HG03571 (cell line): Measurements from ENCODE around the gene DAGLA.

ENCODE experiments used
- ATAC-seq: cut with Tn5 transposase; IDR thresholded peaks from one replicate; pipeline ENCODE4 v1.9.1; 2021; ENCODE audit not compliant: unreplicated experiment

Gene DAGLA

DNA sequence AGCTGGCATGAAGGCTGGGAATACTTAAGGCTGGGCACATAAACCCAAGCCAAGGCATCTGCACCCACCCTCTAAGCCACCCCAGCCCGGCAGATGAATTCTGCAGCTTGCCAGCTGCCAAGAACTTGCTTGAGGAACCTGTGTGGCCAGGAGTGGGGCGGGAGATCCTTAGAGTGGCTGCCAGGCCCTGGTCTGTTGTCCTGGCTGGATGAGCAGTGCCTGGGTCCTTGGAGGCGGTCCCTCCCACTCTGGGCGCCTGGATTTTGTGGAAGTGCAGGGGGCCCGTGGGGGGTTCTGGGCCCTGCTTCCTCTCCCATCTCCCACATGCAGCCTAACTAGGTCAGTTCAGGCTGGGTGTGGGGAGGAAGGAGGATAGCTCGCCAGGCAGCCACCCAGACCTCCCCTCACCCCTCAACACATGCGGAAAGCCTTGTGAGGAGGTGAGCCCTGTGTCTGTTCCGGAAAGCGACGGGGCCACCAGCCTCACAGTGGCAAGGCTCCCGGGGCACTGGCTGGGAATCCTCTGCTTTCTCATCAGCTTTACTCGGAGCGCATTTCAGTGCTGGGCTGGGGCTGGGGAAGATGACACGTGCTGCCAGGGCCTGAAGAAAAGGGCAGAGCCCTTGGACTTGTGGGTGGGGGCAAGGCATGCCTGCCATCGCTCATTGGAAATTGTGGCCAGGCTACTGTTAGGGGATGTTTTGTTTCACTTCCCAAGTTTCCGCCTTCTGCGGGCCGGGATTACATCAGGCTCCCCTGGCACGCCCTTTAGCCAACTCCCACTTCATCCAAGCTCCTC, 8.4 kb downstream of the DAGLA start:
- ATAC-seq: no peak

DNA sequence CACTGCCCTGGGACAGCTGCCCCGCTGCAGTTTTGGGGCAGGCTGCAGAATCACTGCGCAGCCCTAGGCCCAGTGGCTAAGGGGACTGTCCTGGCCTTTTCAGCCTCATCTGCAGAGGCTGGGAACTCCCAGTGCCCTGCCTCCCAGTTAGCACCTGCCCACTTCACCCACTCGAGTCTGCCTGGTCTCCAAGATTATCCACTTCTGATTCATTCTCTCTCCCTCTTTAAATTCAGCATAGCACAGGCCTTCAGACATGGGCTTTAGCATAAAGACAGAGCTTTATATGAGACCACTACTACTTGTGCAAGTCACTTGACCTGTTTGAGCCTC, 8.9 kb downstream of the DAGLA start:
- no peak for ATAC-seq

DNA sequence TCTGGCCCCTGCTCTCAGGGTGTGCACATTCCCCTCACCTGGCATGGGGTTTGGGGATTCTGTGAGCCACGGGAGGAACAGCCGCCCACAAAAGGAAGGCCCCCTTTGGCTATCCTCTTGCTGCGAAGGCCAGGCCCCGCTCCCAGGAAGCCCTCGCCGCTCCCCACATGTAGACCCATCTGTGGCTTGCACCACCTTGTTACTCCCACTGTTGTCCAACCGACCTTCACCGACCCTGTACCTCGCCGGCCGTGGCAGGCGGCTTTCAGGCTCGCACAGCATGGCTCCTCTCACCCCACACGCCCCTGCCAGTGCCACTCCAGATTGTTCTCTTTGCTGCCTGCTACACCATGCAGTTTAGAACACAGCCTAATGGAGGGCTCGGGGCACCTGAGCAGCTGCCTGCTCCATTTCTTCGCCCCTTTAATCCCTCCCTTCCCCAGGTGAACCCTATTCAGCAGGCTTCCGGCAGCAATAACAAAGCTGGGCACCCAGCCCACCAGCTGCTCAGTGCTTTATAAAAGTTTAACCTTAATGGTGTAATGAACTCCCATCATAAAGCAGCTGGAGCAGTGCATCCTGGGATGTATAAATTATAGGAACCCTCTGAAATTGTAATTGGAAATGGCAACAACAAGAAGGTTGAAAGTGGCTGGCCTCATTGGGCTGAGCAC, 10.7 kb downstream of the DAGLA start:
- no peak for ATAC-seq

DNA sequence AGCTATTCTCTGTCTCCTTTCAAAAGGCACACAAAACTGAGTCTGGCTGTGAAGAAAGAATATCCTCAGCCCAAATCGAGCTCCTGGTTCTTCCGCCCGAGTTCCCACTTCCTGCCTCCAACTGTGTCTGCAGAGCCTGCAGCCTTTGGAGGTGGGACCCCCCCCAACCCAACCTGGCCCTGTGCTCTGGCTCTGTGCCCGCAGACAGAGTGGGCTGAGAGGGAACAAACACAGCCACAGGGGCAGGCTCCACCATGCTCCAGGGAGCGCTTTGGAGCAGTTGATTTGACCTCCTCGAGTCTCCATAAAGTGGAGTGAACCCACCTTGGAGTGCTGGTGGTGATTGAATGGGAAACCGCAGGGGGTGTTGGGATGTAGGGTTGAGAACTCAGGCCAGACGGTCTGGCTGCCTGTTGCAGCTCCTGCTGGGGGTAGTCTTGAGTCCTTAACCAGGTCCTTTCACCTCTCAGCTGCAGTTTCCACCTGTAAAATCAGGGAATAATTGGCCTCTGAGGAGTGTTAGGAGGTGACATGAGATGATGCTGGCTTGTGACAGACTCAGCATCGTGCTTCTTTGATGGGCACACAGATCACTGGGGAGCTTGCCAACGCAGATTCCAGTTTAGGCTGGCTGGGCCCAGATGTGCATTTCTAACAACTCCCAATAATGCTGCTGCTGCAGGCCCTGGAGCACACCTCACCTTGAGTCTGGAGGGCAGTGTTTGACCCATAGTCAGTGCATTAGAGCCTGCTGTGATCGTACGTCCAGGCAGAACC, 11.4 kb downstream of the DAGLA start:
- no peak for ATAC-seq

DNA sequence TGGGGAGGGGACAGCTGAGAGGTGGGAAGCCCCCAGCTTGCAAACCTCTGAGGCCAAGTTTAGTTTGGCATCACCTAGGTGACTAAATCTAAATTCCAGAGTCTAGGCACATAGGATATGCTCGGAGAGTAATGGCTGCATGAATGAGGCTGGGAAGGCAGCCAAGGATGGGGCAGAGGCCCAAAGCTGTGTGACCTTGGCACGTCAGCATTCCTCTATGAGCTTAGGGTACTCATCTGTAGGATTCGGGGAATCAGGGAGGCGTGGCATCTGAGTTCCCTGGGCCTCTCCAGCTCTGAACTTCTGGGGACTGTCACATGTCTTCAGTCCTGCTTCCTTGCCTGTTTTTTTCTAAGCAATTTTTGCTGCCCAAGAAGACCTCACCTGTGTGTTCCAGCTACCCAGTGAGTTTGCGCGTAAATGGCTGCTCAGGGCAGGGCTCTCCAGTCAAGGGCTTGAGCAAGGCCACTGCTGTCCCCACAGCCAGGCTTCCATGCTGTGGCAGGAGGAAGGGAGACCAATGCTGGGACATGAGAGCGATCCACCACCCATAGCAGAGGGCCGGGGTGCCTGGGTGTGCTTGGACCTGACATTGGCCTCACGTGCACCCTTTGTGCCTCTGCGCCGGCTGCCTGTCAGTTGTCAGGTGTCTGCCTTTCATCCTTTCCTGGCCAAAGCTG, 13.9 kb downstream of the DAGLA start:
- no peak for ATAC-seq

DNA sequence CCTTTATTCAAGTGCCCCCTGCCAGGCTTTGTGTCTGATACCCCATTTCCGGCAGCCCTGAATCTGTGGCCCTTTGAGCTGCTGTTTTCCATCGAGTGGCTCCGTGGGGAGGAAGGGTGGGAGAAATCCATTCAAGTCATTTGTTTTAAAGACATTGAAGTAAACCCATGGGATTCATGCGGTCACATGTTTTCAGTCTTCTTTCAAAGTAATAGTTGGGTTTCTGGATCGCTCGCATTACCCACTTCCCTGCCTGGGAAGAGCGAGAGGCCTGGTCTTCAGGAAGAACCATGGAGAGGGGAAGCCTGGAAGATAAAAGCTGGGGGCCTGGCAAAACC, 14.4 kb downstream of the DAGLA start:
- no peak for ATAC-seq

DNA sequence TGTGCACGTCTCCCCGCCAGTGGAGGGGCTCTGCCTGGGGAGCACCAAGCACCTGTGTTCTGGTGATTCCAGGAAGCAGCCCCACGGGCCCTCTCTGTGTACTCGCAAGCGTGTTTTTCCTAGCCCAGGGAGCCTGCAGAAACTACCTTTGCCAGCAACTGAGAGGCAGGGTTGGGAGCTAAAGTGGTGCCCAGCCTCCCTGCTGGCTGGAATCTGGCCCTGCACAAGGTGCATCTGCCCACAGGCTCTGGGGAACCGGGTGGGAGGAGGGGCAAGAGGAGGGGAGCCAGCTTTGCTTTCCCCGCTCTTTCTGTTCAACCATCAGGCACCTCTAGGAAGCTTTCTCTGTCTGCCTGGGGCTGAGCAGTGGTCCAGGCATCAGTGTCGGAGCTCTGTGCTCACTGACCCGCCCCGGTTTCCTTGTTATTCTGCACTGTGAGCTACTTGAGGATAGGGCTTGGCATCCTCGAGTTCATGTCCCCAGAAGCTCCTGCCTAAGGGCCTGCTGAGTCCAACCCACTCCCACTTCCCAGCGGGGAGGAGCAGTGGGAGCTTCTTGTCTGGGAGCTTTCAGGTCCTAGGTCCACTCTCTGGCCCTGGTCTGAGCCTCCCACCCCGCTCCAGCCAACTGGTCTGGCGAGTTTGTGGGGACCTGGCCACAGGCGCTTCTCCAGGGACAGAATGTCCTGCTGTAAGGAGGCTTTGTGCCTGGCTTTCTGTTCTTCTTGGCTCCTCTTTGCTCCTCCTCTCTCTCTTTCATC, 14.9 kb downstream of the DAGLA start:
- no peak for ATAC-seq

DNA sequence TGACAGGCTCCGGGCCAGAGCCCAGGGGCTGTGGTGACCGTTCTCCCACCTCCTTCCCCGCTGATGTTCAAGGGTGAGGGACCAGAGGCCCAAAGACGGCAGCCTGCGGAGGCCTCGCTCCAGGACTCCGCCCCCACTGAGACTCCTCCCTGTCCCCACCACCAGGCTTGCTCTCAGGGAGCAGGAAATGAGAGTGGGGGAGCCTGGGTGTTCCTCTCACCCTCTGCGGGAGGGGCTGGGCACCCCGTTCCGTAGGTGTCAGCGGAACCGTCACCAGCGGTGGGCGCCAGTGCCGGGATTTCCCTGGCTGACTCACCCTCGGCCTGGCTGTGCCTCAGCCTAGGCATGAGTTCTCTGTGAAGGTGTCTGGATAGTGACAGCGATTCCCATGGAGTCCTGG, 15.7 kb downstream of the DAGLA start:
- peak; percentile 51 for ATAC-seq

DNA sequence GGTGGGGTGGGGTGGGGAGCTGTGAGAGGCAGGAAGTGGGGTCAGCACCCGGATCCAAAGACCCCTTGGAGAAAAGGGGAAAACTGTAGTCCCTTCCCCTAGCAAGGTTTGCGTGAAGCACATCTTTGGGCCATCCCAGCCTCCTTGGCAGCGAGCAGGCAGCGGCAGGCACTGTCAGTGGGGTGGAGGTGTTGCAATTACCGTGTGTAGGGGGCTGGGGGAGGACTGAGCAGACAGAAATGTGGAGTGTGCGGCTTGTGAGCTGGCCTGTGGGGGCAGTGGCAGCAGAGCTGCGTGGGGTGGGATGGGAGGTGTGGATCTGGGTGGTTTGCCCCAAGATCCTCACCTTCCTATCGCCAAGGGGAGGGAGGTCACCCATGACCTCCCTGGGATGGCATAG, 16.4 kb downstream of the DAGLA start:
- no peak for ATAC-seq

DNA sequence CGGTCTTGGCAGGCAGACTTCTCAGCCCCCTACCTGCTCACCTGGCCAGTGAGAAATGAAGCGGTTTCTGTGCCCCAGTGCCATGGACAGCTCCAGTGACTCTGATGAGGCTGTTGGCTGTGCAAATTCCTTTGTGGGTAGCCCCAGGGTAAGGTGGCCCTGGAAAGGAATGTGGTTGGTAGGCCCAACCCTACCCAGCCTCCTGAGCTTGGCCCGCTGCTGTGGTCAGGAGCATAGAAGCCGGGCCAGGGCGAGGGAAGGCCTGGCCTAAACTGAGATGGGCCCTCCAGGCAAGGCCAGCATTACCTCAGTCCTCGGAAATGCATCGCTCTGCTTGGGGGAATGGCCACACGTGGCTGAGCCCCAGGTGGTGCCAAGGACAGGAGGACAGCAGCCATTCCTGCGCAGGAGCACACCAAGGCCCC, 16.9 kb downstream of the DAGLA start:
- no peak for ATAC-seq

DNA sequence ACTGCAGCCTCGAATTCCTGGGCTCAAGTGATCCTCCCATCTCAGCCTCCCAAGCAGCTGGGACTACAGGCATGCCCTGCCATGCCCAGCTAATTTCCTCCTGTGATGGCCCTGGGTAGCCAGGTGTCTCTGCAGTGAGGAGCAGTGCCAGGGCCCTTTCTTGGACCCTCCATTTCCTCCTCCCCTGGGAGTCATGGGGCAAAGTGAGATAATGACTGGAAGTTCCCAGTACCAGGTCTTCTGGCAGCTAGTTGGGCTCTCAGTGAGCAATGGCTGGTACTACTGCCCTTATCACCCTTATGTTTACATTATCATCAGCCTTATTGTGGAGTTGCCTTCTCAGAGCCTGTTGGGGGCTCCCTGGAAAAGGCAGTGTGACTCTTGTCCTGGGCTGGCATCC, 17.6 kb downstream of the DAGLA start:
- ATAC-seq: no peak

DNA sequence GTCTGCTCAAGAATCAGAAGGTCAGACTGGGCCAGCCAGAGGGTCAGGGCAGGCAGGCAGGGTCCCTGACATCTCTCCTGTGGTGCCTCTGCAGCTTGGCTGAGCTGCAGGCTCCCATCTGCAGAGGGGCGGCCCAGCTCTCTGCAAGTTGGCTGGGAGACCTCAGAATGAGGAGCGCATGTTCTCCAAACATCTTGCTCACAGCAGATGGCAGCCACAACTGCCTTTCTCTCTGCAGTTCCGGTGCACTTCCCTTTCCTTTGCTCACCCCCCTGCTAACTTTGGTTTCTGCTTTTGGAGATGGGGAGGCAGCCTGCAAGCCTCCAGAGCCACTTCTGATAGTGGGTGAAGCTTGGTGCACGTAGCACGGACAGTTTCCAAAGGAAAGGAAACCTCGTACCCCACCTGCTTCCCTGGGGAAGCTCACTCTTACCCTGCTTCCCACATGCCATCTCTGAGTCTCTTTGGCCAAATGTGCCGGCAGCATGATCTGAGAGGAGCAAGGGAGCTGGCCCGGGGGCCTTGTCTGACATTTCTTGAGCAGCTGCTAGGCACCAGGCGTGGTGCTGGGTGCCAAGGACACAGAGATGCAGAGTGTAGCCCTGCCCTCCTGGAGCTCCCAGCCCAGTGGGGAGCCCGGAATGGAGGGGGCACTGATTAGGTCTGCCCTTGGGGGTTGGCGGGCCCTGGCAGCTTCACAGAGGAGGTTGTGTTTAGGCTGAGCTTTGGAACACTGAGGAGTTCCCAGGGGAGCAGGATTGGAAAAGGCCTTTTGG, 18.2 kb downstream of the DAGLA start:
- ATAC-seq: no peak

DNA sequence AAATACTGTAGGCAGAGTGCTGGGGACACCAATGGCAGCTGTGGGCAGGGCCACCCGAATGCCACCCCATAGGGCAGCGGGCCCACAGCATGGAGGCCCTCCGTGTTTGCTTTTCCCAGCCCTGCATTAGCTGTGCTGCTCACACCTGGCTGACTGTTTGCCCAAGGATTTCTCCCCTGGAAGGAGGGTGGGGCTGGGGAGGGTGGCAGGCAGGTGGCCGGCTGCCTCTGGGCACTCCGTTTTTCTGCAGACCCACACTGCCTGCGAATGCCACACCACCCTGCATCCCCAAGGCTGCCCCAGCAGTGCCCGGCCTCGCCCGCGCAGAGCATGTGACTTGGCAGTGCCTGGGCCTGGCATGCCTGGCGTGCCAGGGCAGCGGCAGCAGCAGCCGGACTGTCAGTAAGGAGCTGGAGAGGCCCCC, 19.6 kb downstream of the DAGLA start:
- no peak for ATAC-seq

DNA sequence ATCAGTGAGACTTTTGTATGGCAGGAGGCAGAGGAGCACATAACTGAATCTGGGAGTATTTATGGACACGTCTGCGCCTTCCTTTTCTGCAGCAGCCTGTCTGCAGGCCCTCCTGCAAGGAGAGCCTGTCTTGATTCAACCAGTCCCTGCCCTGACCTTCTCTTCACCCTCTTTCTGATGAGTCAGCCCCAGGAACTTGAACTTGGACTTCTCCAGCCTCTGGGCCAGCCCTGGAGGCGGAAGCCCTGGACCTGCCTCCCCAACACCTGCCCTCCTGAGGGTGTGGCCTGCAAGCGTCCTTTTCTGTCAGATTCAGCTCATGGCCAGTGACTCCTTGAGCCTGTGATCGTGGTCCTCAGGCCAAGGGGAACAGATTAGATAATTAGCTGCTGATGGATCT, 20.0 kb downstream of the DAGLA start:
- ATAC-seq: no peak

DNA sequence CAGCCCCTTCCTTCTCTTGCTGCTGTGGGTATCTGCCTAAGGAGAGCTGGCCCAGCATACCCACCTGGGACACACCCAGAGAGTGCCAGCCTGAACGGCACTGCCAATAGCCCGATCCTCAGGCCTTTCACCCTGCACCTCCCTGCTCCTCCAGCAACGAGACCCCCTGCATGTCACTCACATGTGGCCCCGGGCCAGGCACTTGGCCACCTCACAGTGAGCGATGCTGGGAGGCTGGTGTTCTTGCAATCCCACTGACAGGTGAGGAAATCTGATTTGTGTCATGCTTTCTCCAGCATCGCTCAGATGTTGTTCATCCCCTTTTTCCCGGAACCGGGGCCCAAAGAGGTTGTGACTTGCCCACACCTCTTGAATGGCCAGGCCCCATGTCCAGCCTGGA, 20.5 kb downstream of the DAGLA start:
- no peak for ATAC-seq

DNA sequence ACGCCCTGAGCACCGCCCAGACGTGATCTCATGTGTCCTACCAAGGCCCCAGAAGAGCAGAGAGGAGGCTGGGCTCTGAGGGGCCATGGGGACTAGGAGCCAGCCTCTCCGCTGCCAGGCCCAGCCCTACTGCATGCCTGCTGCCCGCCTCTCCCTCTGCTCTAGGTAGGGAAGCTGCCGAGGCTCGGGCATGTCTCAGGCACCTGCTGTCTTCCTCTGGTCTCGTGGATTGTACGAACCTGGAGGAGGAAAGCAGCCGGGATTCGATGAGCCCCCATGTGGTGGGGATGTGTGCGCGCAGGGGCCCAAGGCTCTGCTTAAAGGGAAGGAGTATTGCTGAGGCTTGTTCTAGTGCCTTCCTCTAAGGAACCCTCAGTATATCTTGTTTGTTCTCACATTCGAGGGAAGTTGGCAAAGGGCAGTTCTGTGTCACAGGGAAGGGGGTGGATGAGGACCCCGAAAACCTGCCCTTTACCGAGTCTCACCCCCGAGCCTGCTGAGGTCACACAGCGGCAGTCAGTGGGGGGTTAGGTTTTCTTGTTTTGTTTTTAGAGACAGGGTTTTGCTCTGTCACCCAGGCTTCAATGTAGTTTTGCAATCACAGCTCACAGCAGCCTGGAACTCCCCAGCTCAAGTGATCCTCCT, 21.2 kb downstream of the DAGLA start:
- ATAC-seq: no peak

DNA sequence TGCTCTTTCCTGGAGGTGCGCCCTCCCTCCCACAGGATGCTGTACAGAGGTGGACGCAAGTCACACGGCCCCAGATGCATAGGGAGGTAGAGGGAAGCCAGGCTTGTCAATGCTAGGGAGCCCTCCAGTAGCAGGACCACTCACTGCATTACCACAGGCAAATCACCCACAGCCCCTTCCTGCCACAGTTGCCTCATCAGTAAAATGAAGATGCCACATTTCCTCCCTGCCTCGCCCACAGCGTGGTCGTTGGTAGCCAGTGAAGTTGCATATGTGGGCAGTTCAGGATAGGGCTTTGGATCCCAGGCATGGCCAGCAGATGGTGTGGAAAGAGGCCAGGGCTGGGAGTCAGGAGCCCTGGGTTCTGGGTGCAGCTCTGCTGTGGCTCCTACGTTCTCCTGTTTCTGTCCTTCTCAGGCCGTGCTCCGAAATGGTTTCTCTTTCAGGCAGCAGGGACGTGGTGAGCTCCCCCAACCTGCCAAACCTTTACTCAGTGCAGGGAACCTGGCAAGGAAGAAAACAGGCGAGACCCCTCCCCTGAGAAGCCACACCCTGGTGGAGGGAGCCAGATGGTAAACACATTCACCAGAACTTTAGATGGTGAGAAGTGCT, 22.6 kb downstream of the DAGLA start:
- no peak for ATAC-seq

DNA sequence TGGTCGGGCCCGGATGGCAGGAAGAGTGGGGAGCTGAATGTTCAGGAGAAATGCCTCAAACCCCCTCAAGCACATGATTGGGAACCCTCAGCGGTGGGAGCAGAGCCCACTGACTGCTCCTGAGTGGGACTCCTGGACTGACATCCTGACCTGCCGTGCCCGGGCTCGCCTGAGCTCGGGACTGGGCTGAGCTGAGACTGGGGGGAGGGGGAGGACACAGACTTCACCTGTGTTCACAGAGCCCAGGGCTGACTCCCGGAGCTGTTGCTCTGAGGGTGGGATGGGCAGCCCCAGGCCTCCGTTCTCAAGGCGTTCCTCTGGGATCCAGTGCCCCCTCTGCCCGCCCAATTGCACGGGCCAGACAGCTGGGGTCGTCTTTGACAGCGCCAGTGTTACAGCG, 24.6 kb downstream of the DAGLA start:
- ATAC-seq: no peak
